Heart right ventricle (tissue), 16 donors: ENCODE measurements around the gene CACNA1E. TPM values are rescaled to one million over a fixed set of nuclear protein-coding genes. Genes with fewer than 3 reads are reported as not detected.

Experiments
- ATAC-seq, 8 donors: fragments of 200-7000 bp; cut with Tn5 transposase; one replicate each; pipeline ENCODE4 v1.9.1; 2020; ENCODE audit warnings: mild to moderate bottlenecking in 8 of 8, moderate library complexity in 8 of 8, moderate number of reproducible peaks in 1 of 8
- DNase-seq, 2 donors: peaks; one replicate each; pipeline ENCODE4 v3.0.0-alpha.2; 2020
- H3K27ac ChIP-seq, 10 donors: fragments of 200-600 bp; sonication (generic) in 2 of 10; one replicate each; pipeline versions ENCODE4 v1.5.0 to v1.8.0; 2020 to 2022; ENCODE audit warnings: mild to moderate bottlenecking in 3 of 10
- H3K27me3 ChIP-seq, 7 donors: fragments of 200-600 bp; one replicate each; pipeline ENCODE4 v1.8.0; 2021 to 2022; ENCODE audit warnings: mild to moderate bottlenecking in 2 of 7
- H3K36me3 ChIP-seq, 9 donors: fragments of 200-600 bp; sonication (generic) in 1 of 9; one replicate each; pipeline versions ENCODE4 v1.5.0 to v1.8.0; 2020 to 2022; ENCODE audit warnings: mild to moderate bottlenecking in 2 of 9
- H3K4me1 ChIP-seq, 9 donors: fragments of 200-600 bp; sonication (generic) in 1 of 9; one replicate each; pipeline versions ENCODE4 v1.5.0 to v1.8.0; 2020 to 2022; ENCODE audit warnings: mild to moderate bottlenecking in 4 of 9
- H3K4me3 ChIP-seq, 10 donors: fragments of 200-600 bp; sonication (generic) in 2 of 10; one replicate each; pipeline versions ENCODE4 v1.5.0 to v1.8.0; 2020 to 2022; ENCODE audit warnings: mild to moderate bottlenecking in 7 of 10, moderate library complexity in 2 of 10
- H3K9me3 ChIP-seq, 11 donors: fragments of 200-600 bp in 10 of 11; sonication (generic) in 2 of 11; one replicate each; pipeline versions ENCODE4 v1.5.0 to v1.8.0; 2013 to 2022; ENCODE audit warnings: mild to moderate bottlenecking in 2 of 11, control low read depth in 1 of 11, moderate library complexity in 1 of 11
- CTCF ChIP-seq, 9 donors: fragments of 200-600 bp; sonication (generic) in 2 of 9; IDR thresholded peaks; one replicate each; pipeline versions ENCODE4 v1.5.0 to v1.8.0; 2021 to 2022; ENCODE audit warnings: antibody characterized with exemption in 9 of 9, mild to moderate bottlenecking in 5 of 9, moderate library complexity in 1 of 9
- WGBS, 2 donors: extraction: QIAGEN DNeasy Blood & Tissue Kit; methylation state at CpG; one replicate each; pipeline ENCODE4 v1.1.7; 2013; ENCODE audit warnings: inconsistent platforms in 1 of 2; 5-methylcytosine and 5-hydroxymethylcytosine counted together
- intact Hi-C, 10 donors: fragments of 100-400 bp; cut with DNase I; formaldehyde crosslinking; loops; one replicate each; pipeline versions ENCODE4 v1.11.1 to v1.14.2; 2022
- polyA plus RNA-seq, 2 donors: library from polyadenylated mRNA; stranded (reverse); fragments of 200-250 nt; gene quantifications; one replicate each; pipeline ENCODE4 v1.2.3, GENCODE V29; 2013
- total RNA-seq, 10 donors: library from RNA; stranded (reverse); fragmentation: NEBNext Ultra II Directional in 3 of 10; extraction: Animal tissue kit (Norgen Biotek cat#: 25700) in 3 of 10; gene quantifications; one replicate each; pipeline versions ENCODE4 v1.2.1 to v1.2.4, GENCODE V29; 2021 to 2023
- donor health status: Arrhythmogenic right ventricular cardiomyopathy.
- donor health status: ischemic (EF 13 %, LVEDD 7.1; RV severe dilation, severe dysfunction).
- donor health status: healthy with polysubstance abuse.
- donor health status: DM: no; HTN: yes; CAD: no.
- donor health status: DM: no; HTN: no; CAD: no.
- donor health status: ischemic (EF 25% LVEDD 6.9; RV normal size, moderate dysfunction).
- donor health status: ischemic (EF 25% LVEDD 5.7; RV mildly dilated, moderate dysfunction).
- donor health status: healthy.
- donor health status: DM: yes; HTN: yes; CAD: no.
- donor health status: Ischemic cardiomyopathy.
- donor health status: ischemic (EF 35%, LVEDD 5.7; RV mildly dilated, moderate dysfunction).
- donor health status: nonischemic (EF 11% LVEDD 7.7; RV severe dilation, severe dysfunction).
- donor health status: DM: yes; HTN: yes; CAD: no.
- donor health status: PGD.
- donor health status: ischemic (EF 29% LVEDD 5.4; RV normal size, mild dysfunction).
- donor health status: nonischemic (EF 23%, LVEDD 6.1; RV moderate dilation, normal function).

CACNA1E gene
- total and polyA plus RNA-seq, 12 donors, result 0.04 to 21.7 (median 0.71) TPM

- intact Hi-C loops, result no loop called here
- no peak for TF ChIP-seq CTCF (IDR thresholded peaks at IDR 0.05)
- Histone ChIP-seq H3K36me3 (no peaks in the 10 kb centered on the region), H3K27me3 (peaks cover 0 to 12% (median 0%) of the 10 kb centered on the region in 7 donors), H3K4me1 (peaks cover 0 to 9% (median 0%) of the 10 kb centered on the region in 9 donors), H3K9me3 (no peaks in the 10 kb centered on the region), H3K27ac (no peak overlapping the region), H3K4me3 (no peak overlapping the region)
- 46 to 51% methylated on average over 3 of the region's 3 CpGs for WGBS, 2 donors
- no peak for DNase-seq
- ATAC-seq, result no peak
Observed at GRCh38 chr1:181784039-181784683, 300.8 kb downstream of the CACNA1E start.

DNA sequence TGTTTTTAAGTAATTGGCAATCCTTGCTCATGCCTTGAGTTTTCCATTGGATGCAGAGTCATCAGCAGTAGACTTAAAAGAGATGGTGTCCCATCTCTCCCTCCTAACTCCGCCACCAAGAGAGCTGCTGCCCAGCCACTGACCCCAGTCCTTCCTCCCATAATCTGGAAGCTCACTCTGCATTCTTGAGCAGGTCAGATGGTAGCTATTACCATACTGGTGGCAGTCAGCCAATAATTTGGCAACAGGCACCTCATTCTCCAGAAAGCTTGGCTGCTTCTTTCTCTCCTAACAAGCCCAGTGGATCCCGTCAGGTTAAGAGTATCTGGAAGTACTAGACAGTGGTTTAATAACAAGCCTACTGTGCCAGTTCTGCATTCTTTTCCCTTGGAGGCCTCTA, 306.1 kb downstream of the CACNA1E start:
- WGBS, 2 donors, result 71 to 83% methylated on average over 2 of the region's 2 CpGs
- peaks cover 0 to 12% (median 4%) of the 10 kb centered on the region in 7 donors for H3K27me3 ChIP-seq
- H3K4me3 ChIP-seq, result no peak overlapping the region
- no peaks in the 10 kb centered on the region for H3K36me3 ChIP-seq
- no peak for TF ChIP-seq CTCF (IDR thresholded peaks at IDR 0.05)
- peaks cover 0 to 1% (median 0%) of the 10 kb centered on the region in 9 donors for H3K4me1 ChIP-seq
- intact Hi-C loops, result no loop called here
- DNase-seq (no peak), ATAC-seq (peak in 2 of 8 donors; percentile 42 to 53)
- no peak overlapping the region for H3K27ac ChIP-seq
- H3K9me3 ChIP-seq, result no peaks in the 10 kb centered on the region

DNA sequence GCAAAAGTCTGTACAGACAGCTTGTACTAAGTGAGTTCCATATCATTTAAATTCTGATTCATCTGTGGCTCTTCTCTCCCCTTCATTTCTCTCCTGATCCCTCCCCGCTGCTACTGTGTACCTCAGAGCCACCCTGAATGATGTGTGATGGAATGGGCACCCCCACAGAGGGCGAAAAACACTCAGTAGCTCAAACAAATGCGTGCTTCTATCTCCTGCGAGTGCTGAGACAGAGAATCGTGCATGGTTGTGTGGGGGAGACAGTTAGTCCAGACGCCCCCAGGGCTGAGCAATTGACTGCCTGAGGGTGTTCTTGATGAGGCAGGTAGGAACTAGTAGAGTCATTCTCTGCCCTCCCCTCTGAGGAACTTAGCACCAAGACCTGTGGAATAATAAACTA, 308.4 kb downstream of the CACNA1E start:
- intact Hi-C loops, result no loop called here
- H3K27me3 ChIP-seq, result peaks cover 0 to 12% (median 4%) of the 10 kb centered on the region in 7 donors
- DNase-seq (no peak), ATAC-seq (no peak)
- no peaks in the 10 kb centered on the region for H3K9me3 ChIP-seq
- no peak overlapping the region for H3K27ac ChIP-seq
- no peaks in the 10 kb centered on the region for H3K4me1 ChIP-seq
- WGBS, 2 donors, result 70 to 75% methylated on average over 6 of the region's 6 CpGs
- H3K36me3 ChIP-seq, result no peaks in the 10 kb centered on the region
- no peak overlapping the region for H3K4me3 ChIP-seq
- no peak for TF ChIP-seq CTCF (IDR thresholded peaks at IDR 0.05)

DNA sequence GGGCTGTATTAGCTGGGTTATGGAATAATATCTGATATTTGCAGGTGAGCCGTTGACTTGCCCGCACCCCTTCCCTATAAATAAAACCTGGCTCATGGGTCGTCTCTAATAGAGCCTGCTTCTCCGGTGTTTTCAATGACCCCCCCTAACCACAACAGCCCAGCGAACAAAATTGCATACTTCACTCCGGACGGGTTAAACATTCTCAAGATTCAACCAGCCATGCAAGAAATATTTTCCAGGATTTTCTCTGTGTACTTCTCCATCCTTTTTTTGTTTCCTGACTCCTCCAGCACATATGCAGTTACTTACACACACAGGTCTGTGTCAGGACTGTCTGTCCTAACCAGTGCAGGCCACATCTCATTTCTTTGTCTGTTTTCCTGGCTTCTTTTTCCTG, 310.5 kb downstream of the CACNA1E start:
- ATAC-seq (no peak), DNase-seq (no peak)
- Histone ChIP-seq H3K4me3 (no peak overlapping the region), H3K4me1 (no peaks in the 10 kb centered on the region), H3K9me3 (no peaks in the 10 kb centered on the region), H3K27ac (no peak overlapping the region), H3K36me3 (no peaks in the 10 kb centered on the region), H3K27me3 (peaks cover 0 to 12% (median 6%) of the 10 kb centered on the region in 7 donors)
- no peak for TF ChIP-seq CTCF (IDR thresholded peaks at IDR 0.05)
- WGBS, 2 donors, result 90% methylated on average over 7 of the region's 7 CpGs
- intact Hi-C loops, result no loop called here
